Motor neuron (in vitro differentiated cells): ENCODE measurements around the gene FAM111B. TPM values are rescaled to one million over a fixed set of nuclear protein-coding genes. Genes with fewer than 3 reads are reported as not detected.
"Not testable (repeated sequence)": the region's sequence is repeated elsewhere in the genome, so short reads cannot be mapped to it uniquely, and the experiment has no call there.

ENCODE experiments used
- ATAC-seq, 8 experiments: fragments of 200-7000 bp; cut with Tn5 transposase; replicated peaks in 6 of 8; 2 replicates each; pipeline ENCODE4 v1.8.0; 2021; ENCODE audit warnings: mild to moderate bottlenecking in 8 of 8, moderate library complexity in 8 of 8
- H3K27ac ChIP-seq, 2 donors: fragments of 250-450 bp; sonication (Bioruptor Pico); 2 replicates each; pipeline ENCODE4 v1.9.0; 2021; ENCODE audit warnings: antibody characterized with exemption in 2 of 2, mild to moderate bottlenecking in 2 of 2, moderate library complexity in 1 of 2
- H3K4me1 ChIP-seq, 2 donors: fragments of 250-450 bp; sonication (Bioruptor Pico); replicated peaks in 1 of 2; 2 replicates each; pipeline ENCODE4 v1.6.1; 2021; ENCODE audit warnings: antibody characterized with exemption in 2 of 2, mild to moderate bottlenecking in 2 of 2, moderate library complexity in 1 of 2
- H3K4me3 ChIP-seq, 5 donors: fragments of 250-450 bp; sonication (Bioruptor Pico); 2 replicates each; pipeline ENCODE4 v1.9.0; 2021; ENCODE audit warnings: antibody characterized with exemption in 5 of 5, mild to moderate bottlenecking in 5 of 5, moderate library complexity in 4 of 5
- WGBS, 10 experiments: fragments of 450-650 bp; shearing (Covaris generic); methylation state at CpG; one replicate each; pipeline ENCODE4 v1.0.0; 2022; 5-methylcytosine and 5-hydroxymethylcytosine counted together
- in situ Hi-C, 9 experiments: fragments of 400-800 bp; cut with MboI; loops; one replicate each; pipeline ENCODE4 v1.15.0; 2021; ENCODE audit warnings: low sequenced_read_pairs in 9 of 9, low pct_unique_long_range_greater_than_20kb in 2 of 9; ENCODE audit not compliant: unreplicated experiment in 9 of 9
- total RNA-seq, 8 experiments: library from RNA; unstranded; fragments of 300-600 nt; gene quantifications; 2 replicates each; pipeline versions ENCODE4 v1.2.3 to v1.2.4, GENCODE V29; 2022

Gene FAM111B
- 10 to 100 TPM in 3 of 8 experiments, 1 to 10 TPM in 3, under 1 TPM in 2; 0.10 to 26.7 (median 1.4) TPM for total RNA-seq

- in situ Hi-C loops: no loop called here
- Histone ChIP-seq H3K27ac (no peak within 1 kb of the TSS), H3K4me1 (peaks cover 0 to 6% of the 10 kb centered on the region in 2 donors), H3K4me3 (peak within 1 kb of the TSS; percentile 38 to 66 (median 45))
- peak; percentile 93 to 98 (median 96) for ATAC-seq
- WGBS, 10 experiments: 0 to 17% (median 2%) methylated on average over 1 to 18 of the region's 64 CpGs; no CpG with 5 or more reads in 5 of the 10 experiments
These were observed at the start of gene FAM111B for GRCh38 chr11:59106363-59107336. TSS of gene FAM111B (plus strand) at chr11:59107237. CDS start at chr11:59109626, 2,389 bp downstream.

- WGBS, 10 experiments: 0 to 44% (median 9%) methylated on average over 4 to 19 of the region's 27 CpGs
- ATAC-seq: peak; percentile 96 to 100 (median 99)
- not testable (repeated sequence) for H3K4me1 ChIP-seq, H3K27ac ChIP-seq
- in situ Hi-C loops: loop anchor here in 1 of 9 experiments (25.0 kb wide), 1 partner anchor 146 kb away; no protein-coding TSS in a partner anchor
- H3K4me3 ChIP-seq: peak overlapping the region; percentile 22 to 46 (median 36)
These were observed 48.7 kb upstream of the FAM111B start for GRCh38 chr11:59058120-59059033.

- ATAC-seq, H3K4me1 ChIP-seq, H3K4me3 ChIP-seq, H3K27ac ChIP-seq: not testable (repeated sequence)
- in situ Hi-C loops: loop anchor here in 1 of 9 experiments (25.0 kb wide), 1 partner anchor 148 kb away; no protein-coding TSS in a partner anchor
- 0 to 100% (median 38%) methylated on average over 1 to 3 of the region's 3 CpGs; no CpG with 5 or more reads in 5 of the 10 experiments for WGBS, 10 experiments
These were observed 46.9 kb upstream of the FAM111B start for GRCh38 chr11:59060096-59060495.

- WGBS, 10 experiments: 27 to 100% (median 93%) methylated on average over 1 to 45 of the region's 56 CpGs; no CpG with 5 or more reads in 2 of the 10 experiments
- Histone ChIP-seq H3K4me3 (no peak overlapping the region), H3K4me1 (no peaks in the 10 kb centered on the region), H3K27ac (no peak overlapping the region)
- no peak for ATAC-seq
- in situ Hi-C loops: loop anchor here in 1 of 9 experiments (25.0 kb wide), 1 partner anchor 151 kb away; no protein-coding TSS in a partner anchor
These were observed 44.2 kb upstream of the FAM111B start for GRCh38 chr11:59062602-59063529.

- not testable (repeated sequence) for H3K4me3 ChIP-seq, H3K4me1 ChIP-seq, H3K27ac ChIP-seq, ATAC-seq
- 20 to 89% (median 63%) methylated on average over 1 to 9 of the region's 14 CpGs; no CpG with 5 or more reads in 2 of the 10 experiments for WGBS, 10 experiments
- in situ Hi-C loops: loop anchor here in 1 of 9 experiments (25.0 kb wide), 1 partner anchor 152 kb away; no protein-coding TSS in a partner anchor
These were observed 42.9 kb upstream of the FAM111B start for GRCh38 chr11:59063996-59064727.

- H3K27ac ChIP-seq: no peak overlapping the region
- in situ Hi-C loops: loop anchor here in 1 of 9 experiments (25.0 kb wide), 1 partner anchor 157 kb away; no protein-coding TSS in a partner anchor
- no peaks in the 10 kb centered on the region for H3K4me1 ChIP-seq
- ATAC-seq: peak in 2 of 8 experiments; percentile 30 to 41
- WGBS, 10 experiments: 20 to 80% (median 60%) methylated on average over 1 of the region's 1 CpG; no CpG with 5 or more reads in 3 of the 10 experiments
- no peak overlapping the region for H3K4me3 ChIP-seq
These were observed 38.0 kb upstream of the FAM111B start for GRCh38 chr11:59069087-59069486.

GRCh38 chr11:59076876-59077571, 30.0 kb upstream of the FAM111B start:
- no peaks in the 10 kb centered on the region for H3K4me1 ChIP-seq
- 38 to 88% (median 81%) methylated on average over 1 to 6 of the region's 8 CpGs; no CpG with 5 or more reads in 4 of the 10 experiments for WGBS, 10 experiments
- in situ Hi-C loops: no loop called here
- no peak for ATAC-seq
- H3K4me3 ChIP-seq: no peak overlapping the region
- H3K27ac ChIP-seq: no peak overlapping the region

- no peak overlapping the region for H3K27ac ChIP-seq
- 0 to 100% (median 70%) methylated on average over 1 to 2 of the region's 2 CpGs for WGBS, 10 experiments
- no peak overlapping the region for H3K4me3 ChIP-seq
- in situ Hi-C loops: no loop called here
- H3K4me1 ChIP-seq: no peaks in the 10 kb centered on the region
- ATAC-seq: no peak
These were observed 28.6 kb upstream of the FAM111B start for GRCh38 chr11:59078435-59078834.

- Histone ChIP-seq H3K4me1 (no peaks in the 10 kb centered on the region), H3K27ac (no peak overlapping the region), H3K4me3 (no peak overlapping the region)
- WGBS, 10 experiments: 43 to 67% (median 56%) methylated on average over 1 of the region's 1 CpG; no CpG with 5 or more reads in 6 of the 10 experiments
- no peak for ATAC-seq
- in situ Hi-C loops: no loop called here
These were observed 28.0 kb upstream of the FAM111B start for GRCh38 chr11:59079086-59079485.

- H3K4me1 ChIP-seq, in situ Hi-C loops, H3K27ac ChIP-seq, H3K4me3 ChIP-seq: not testable (repeated sequence)
- peak in 2 of 8 experiments; percentile 91 to 94 for ATAC-seq
- WGBS, 10 experiments: no CpG with 5 or more reads among the region's 2 CpGs
These were observed 26.6 kb upstream of the FAM111B start for GRCh38 chr11:59080421-59080820.
